HG02759 (cell line): ENCODE data around the gene ZC3H12D.
A peak's percentile ranks its signal among the peaks of the same experiment; 100 is the strongest.
"Not testable (repeated sequence)": the region's sequence is repeated elsewhere in the genome, so short reads cannot be mapped to it uniquely, and the experiment has no call there.

Experiments
- ATAC-seq: cut with Tn5 transposase; IDR thresholded peaks from one replicate; pipeline ENCODE4 v1.9.1; 2021; ENCODE audit warnings: mild to moderate bottlenecking, moderate library complexity; ENCODE audit not compliant: unreplicated experiment

Gene ZC3H12D

DNA sequence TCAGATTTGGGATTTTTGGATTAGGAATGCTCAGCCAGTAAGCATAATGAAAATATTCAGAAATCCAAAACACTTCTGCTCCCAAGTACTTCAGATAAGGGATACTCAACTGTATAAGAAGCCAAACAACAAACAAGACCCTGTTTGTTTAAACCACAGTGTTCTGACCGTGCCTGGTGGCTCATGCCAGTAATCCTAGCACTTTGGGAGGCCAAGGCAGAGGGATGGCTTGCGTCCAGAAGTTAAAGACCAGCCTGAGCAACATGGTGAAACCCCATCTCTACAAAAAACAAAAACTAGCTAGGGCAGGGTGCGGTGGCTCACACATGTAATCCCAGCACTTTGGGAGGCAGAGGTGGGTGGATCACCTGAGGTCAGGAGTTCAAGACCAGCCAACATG, 24.6 kb downstream of the ZC3H12D start:
- ATAC-seq, result not testable (repeated sequence)

DNA sequence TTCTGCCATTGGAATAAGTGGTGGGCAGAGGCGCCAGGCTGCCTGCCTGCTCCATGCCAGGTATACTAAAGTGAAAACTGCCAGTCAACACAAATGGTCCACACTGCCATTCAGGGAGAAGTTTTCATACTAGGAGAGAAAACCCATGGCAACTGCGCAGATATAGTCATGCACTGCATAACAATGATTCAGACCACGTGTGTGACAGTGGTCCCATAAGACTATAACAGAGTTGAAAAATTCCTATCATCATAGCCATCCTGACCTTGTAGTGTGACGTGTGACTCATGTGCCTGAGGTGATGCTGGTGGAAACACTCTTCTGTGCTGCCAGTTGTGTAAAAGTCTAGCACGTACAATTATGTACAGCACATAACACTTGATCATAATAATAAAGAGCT, 25.1 kb downstream of the ZC3H12D start:
- no peak for ATAC-seq

DNA sequence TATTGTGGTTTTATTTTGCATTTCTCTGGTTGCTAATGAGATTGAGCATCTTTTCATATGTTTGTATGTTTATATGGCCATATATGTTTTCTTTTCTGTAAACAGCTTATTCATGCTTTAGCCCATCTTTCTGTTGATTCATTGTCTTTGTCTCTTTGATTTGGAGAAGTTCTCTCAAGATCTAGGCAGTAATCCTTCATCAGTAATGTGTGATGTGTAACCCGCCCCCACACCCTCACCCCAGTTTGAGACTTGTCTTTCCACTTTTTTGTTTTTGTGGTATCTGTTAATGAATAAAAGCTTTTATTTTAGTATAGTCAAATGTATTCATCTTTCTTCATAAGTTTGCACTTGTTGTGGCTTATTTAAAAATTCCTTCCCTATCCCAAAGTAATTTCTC, 26.0 kb downstream of the ZC3H12D start:
- no peak for ATAC-seq

DNA sequence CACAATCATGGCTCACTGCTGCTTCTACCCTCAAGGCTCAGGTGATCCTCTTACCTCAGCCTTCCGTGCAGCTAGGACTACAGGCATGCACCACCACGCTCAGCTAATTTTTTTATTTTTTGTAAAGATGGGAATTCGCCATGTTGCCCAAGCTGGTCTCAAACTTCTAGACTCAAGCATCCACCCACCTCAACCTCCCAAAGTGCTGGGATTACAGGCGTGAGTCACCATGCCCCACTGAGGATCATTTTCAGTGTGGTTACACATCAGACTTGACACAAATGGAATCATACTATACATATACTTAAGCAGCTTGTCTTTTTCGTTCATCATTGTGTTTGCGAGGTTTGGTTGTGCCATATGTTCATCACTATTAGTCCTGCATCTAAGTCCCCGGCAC, 26.6 kb downstream of the ZC3H12D start:
- no peak for ATAC-seq

- no peak for ATAC-seq
Measured at GRCh38 chr6:149457316-149457884, 27.4 kb downstream of the ZC3H12D start.

DNA sequence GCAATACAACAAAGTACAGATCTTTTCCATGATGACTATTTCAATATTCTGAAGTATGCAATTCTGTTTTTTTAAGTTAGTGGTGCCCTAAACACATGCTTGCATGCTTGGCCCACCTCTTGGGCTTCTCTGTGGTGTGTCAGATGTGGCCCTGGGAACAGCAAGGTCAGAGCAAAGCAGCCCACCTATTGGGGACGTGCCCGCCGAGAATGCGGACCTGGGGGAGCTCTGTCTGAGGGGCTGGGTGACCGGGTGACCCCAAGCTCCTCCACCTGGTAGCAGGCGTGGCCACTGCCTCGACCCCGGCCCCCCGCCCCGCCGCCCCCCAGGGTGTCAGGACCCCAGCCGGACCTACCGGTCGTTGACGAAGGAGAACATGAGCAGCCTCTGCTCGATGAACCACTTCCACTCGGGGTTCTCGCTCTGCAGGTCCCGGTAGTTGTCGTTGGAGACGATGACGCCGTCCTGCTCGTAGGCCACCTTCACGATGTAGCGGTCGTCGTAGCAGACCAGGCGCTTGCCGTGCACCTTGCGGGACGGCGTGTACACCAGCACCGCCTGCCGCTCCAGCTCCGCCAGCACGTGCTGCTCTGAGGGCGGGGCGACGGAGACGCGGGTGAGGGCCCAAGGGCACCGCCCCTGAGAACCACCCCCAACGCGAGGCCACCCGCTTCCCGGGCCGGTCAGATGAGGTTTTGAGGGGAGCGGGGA, 28.3 kb downstream of the ZC3H12D start:
- ATAC-seq, result no peak

DNA sequence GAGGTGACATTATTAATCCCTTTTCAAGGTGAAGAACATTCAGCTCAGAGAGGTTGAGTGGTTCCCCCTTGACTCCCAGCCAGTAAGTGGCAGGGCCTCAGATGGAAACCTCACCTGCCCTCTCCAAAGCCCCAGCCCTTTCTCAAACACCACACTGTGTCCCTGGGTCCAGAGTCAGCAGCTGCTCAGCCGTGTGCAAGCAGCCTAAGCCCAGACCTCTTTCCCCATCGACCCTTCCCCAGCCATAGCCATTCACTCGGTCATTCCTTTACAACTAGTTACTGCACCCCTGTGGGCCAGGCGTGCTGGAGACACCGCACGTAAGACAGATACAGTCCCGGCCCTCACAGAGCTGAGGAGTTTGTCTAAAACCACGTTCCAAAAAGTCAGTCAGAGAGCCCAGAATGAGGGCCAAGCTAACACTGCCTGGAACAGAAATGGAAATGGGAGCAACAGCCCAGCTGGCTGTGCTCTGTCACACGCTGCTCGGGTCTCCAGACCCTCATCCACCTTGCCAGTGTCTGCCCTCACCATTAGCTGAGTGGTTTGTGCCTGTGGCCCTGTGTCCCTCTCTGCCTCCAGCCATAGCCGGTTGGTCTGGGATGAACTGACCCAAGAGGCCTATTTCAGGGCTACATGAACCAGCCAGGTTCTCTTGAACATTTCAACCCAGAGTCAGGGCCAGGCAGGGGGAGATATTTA, 29.6 kb downstream of the ZC3H12D start:
- ATAC-seq, result no peak

GRCh38 chr6:149454346-149454848, 30.4 kb downstream of the ZC3H12D start:
- no peak for ATAC-seq

GRCh38 chr6:149453597-149454345, 31.0 kb downstream of the ZC3H12D start:
- ATAC-seq, result no peak

DNA sequence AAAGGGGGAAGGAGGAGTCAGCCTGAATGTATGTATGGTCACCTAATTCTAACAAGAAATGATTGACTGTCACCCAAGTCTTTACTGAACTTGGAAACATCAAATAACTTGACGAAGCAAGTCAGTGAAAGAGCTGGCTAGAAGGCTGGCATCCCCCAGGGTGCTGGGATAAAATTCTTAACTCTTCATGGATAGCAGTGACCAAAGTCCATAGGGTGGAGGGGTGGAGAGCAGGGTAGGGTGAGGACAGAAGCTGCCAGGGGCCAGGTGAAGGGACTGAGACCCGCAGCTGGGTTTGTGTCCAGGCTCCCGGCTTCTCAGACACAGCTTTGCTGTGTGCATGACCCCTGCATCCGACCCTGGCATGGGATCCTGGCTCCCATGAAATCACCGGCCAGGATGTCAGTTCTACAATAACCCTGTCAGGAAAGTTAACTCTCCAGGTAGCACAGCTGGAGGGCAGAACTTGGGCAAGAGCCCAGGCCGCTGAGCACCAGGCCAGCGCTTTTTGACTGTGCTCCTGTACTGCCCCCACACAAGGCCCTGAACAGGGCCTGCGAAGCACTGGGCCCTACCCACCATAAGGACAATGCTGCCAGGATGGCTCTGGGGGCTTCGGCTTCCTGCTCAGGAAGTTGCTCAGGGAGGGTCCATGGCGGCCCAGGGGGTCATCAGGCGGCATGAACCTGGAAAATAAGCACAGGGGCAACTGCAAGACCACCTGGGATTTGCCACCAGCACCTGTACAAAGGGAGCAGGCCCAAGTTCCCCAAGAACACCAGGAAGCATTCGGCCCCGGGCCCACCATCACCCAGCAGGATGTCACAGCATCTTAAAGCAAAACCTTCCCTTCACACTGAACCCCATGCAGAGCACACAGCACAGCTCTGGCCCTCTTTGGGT, 32.5 kb downstream of the ZC3H12D start:
- ATAC-seq, result no peak

- no peak for ATAC-seq
Measured at GRCh38 chr6:149451376-149452036, 33.3 kb downstream of the ZC3H12D start.

DNA sequence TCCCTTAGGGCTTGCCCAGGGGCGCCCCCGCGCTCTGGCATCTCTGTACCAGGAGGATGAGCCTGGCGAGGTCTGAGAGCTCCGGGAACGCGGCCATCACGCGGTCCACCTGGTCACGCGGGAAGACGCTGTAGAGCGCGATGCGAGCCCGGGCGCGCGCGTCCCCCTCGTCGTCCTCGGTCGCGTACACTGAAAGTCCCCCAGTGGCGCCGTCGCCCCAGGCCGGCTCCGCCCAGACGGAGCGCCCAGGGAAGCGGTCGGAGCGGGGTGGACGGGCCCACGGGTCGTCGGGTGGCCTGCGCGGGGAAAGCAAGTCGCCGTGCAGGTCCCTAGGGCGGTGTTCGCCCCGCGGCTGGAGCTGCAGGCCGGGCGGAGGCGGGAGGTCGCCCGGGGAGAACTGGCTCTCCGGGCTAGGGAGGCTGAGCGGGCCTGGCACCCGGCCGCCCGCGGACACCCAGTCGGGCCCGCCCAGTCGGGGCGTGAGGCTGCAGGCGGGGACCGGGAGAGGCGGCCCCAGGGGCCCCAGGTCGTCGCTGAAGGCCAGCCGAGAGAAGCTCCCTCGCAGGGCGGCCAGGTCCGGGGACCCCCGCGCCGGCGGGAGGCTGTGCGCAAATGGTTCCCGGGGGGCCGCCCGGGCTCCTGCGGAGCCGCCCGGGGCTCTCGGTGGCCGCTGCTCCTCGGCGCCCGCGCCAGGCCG, 34.0 kb downstream of the ZC3H12D start:
- no peak for ATAC-seq

GRCh38 chr6:149449831-149450678, 34.8 kb downstream of the ZC3H12D start:
- no peak for ATAC-seq

- no peak for ATAC-seq
Measured at GRCh38 chr6:149448821-149449453, 35.9 kb downstream of the ZC3H12D start.

- no peak for ATAC-seq
Measured at GRCh38 chr6:149446791-149447376, 37.9 kb downstream of the ZC3H12D start.

DNA sequence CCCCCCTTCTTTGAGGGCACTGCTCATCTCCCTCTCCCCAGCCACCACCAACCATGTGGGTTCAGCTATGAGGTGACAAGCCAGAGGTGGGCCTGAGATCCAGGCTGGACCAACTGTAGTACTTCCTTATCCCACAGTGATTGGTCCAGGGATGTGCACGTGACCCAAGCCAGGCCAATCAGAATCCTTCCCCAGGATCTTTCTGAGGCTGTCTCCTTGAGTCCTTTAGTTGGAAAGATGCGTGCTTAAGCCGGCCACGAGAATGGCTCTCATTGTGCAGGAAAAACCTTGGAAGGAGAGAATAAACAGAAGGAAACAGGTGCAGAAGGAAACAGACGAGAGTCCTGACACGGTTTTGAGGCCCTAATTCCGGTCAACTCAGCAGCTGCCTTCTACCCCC, 39.2 kb downstream of the ZC3H12D start:
- peak; percentile 23 for ATAC-seq

DNA sequence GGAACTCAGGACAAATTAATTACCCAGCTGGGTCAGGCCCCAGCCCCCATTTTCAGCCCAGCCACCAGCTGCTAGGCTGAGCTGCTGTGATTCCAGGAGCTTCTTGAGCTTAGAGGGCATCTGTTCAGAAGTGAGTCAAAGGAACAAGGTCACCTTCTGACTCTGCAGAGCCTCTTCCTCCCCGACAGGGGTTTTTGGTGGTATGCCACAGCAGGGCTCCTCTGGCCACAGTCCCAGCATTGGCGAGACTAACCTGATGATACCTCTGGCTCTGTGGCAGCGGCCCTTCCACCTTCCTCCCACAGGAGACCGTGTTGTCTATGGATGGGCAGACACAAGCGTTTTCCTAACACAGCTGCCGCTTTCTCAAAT, 39.7 kb downstream of the ZC3H12D start:
- peak; percentile 68 for ATAC-seq
